Activated T-cell treated with anti-CD3 and anti-CD28 coated beads, Interleukin-2, amount 50 U/mL, for 4 hours (primary cell): ENCODE data around the gene SMPD3. TPM values are rescaled to one million over a fixed set of nuclear protein-coding genes. Genes with fewer than 3 reads are reported as not detected.
A peak's percentile ranks its signal among the peaks of the same experiment; 100 is the strongest.

Experiments
- ATAC-seq, 2 donors: fragments of 200-7000 bp; cut with Tn5 transposase; one replicate each; pipeline ENCODE4 v1.10.0; 2021
- DNase-seq: peaks from one replicate; pipeline ENCODE4 v3.0.0-alpha.2; 2020
- H3K27me3 Mint-ChIP-seq: one replicate; pipeline ENCODE4 v1.8.0; 2021; ENCODE audit warnings: low read depth, mixed read lengths
- H3K36me3 Mint-ChIP-seq: one replicate; pipeline ENCODE4 v1.8.0; 2022; ENCODE audit warnings: mixed read lengths; ENCODE audit not compliant: insufficient read depth
- H3K4me1 Mint-ChIP-seq: one replicate; pipeline ENCODE4 v1.8.0; 2021; ENCODE audit warnings: low read depth, mixed read lengths
- H3K4me3 Mint-ChIP-seq: one replicate; pipeline ENCODE4 v1.8.0; 2021; ENCODE audit warnings: mild to moderate bottlenecking, moderate library complexity, mixed read lengths
- H3K9me3 Mint-ChIP-seq: one replicate; pipeline ENCODE4 v1.8.0; 2021; ENCODE audit warnings: mixed read lengths
- total RNA-seq, 3 donors: library from RNA; stranded (reverse); gene quantifications; one replicate each; pipeline ENCODE4 v1.2.1, GENCODE V29; 2021

Gene SMPD3
- total RNA-seq, 3 donors from 2014 or later, result 0.24 to 0.71 (median 0.40) TPM

DNA sequence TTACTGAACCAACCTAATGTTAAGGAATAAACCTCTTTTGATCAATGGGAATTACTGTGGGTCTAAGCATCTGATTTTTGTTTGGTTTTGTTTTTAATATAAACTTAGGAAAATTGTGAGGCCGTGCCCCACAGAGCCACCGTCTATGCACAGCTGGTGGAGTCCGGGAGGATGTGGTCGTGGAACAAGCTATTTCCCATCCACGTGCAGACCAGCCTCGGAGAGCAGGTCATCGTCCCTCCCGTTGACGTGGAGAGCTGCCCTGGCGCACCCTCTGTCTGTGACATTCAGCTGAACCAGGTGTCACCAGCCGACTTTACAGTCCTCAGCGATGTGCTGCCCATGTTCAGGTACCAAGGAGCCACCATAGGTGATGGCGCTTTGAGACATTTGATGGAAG is 109.1 kb downstream of the SMPD3 start:
- no peak for ATAC-seq
- H3K9me3 Mint-ChIP-seq, result no peaks in the 10 kb centered on the region

DNA sequence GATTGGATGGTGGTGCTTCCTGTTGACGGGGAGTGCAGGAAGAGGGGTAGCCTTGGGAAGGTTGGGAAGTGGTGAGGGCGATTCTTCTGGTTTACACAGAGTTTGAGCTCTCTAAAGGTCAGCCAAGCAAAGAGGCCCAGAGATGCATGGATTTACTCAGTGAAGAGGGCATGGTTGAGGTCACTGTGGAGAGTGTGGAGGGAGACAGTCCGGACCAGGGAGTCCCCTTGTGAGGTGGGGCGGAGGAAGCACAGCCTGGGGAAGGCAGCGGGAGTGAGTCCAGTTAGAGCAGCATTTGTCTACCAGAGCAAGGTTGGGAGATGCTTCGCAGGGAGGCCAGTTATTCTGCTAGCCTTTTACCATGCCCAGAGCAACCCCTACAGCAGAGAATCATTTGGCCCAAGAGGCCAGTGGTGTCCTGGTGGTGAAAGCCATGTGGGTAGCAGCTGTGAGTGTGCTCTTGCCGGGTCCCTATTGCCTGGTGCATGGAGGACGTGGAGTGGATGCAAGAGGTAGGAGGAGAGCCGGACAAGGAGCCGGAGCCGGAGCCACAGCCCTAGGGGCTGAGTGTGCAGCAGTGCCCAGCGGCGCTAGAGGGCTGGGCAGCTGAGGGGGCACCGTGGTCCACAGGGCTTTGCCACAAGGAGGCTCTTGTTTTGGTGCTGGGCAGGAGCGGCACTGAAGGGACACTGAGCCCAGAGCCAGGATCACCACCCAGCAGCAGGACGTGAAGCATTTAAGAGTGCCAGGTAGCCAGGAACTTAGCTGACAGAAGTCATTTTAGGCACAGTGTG is 109.8 kb downstream of the SMPD3 start:
- no peak for ATAC-seq
- Mint-ChIP-seq H3K4me3 (no peak overlapping the region), H3K36me3 (peaks cover 39% of the 10 kb centered on the region), H3K9me3 (no peaks in the 10 kb centered on the region), H3K4me1 (no peaks in the 10 kb centered on the region), H3K27me3 (no peaks in the 10 kb centered on the region)
- no peak for DNase-seq

More for the DNA sequence above, 109.1 kb downstream of the SMPD3 start:
- Mint-ChIP-seq H3K4me3 (no peak overlapping the region), H3K4me1 (no peaks in the 10 kb centered on the region), H3K27me3 (no peaks in the 10 kb centered on the region), H3K36me3 (peaks cover 36% of the 10 kb centered on the region)
- DNase-seq, result no peak

DNA sequence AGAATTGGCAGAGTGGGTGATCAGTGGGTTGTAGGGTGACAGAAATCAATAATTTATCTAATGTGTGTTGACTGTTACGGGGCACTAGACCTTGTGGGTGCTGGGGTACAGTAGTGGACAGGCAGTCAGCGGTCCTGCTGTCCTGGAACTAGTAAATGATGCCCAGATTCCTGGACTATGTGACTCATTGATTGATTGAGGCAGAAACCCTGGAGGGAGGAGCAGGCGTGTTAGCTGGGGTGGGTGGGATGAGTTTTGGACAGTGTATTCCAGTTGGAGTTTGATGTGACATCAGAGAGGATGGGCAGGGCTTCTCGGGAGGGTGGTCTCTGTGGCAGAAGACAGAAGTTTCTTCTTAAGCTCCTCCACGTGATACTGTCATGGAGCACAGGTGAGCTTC is 113.1 kb downstream of the SMPD3 start:
- Mint-ChIP-seq H3K36me3 (peaks cover 33% of the 10 kb centered on the region), H3K4me3 (no peak overlapping the region), H3K9me3 (no peaks in the 10 kb centered on the region), H3K4me1 (peaks cover 11% of the 10 kb centered on the region), H3K27me3 (no peaks in the 10 kb centered on the region)
- no peak for DNase-seq
- no peak for ATAC-seq

DNA sequence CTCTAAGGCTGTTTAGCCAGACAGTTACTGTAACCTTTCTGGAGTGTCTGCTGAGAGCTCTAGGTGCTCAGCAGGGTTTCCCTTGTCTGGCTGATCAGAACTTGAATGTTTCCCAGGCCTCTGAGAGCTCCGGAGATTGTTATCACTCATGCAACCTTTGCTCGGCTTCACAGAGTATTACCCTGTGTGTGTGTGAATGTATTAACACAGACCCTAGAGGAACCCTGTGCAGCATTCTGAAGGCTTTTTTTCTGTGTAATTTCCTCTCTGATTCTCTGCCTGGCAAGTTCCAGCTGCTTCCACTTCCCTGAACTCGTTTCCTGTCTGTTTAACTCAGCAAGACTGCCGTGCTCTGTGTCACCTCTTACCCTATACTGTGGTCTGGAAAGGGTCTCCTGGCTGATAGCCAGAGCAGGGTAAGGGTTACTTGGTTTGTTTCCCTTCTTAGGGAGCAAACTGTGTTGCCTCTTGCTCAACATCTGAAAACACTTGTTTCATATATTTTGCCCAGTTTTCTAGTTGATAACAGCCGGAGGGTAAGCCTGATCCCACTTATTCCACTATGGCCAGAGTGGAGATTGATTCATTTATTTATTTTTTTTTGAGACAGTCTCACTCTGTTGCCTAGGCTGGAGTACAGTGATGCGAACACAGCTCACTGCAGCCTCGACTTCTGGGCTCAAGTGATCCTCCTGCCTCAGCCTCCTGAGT is 115.7 kb downstream of the SMPD3 start:
- Mint-ChIP-seq H3K27me3 (no peaks in the 10 kb centered on the region), H3K4me3 (no peak overlapping the region), H3K36me3 (peaks cover 16% of the 10 kb centered on the region), H3K9me3 (no peaks in the 10 kb centered on the region), H3K4me1 (peaks cover 14% of the 10 kb centered on the region)
- ATAC-seq (peak in 1 of 2 donors; percentile 29), DNase-seq (no peak)

DNA sequence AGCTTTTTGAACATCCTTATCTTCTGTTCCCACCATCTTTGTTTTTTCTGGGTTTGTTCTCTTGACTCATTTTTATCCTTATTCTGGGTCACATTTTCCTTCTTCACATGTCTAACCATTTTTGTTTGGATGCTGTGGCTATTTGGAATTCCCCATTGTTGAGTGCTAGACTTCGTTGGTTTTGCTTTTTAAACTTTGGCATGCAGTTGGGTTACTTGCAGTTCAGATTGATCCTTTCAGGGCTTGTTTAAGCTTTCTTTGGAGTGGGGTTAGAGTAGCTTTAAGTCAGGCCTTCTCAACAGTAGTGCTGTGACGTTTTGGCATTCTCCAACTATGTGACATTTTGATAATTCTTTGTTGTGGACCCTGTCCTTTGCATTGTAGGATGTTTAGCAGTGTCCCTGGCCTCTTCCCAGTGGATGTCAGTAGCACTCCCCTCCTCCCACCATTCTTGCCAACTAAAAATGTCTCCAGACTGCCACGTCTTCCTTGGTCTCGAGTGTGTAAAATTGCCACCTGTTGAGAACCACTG is 116.4 kb downstream of the SMPD3 start:
- Mint-ChIP-seq H3K9me3 (no peaks in the 10 kb centered on the region), H3K4me1 (peaks cover 14% of the 10 kb centered on the region), H3K36me3 (peaks cover 10% of the 10 kb centered on the region), H3K4me3 (no peak overlapping the region), H3K27me3 (no peaks in the 10 kb centered on the region)
- ATAC-seq, result no peak
- DNase-seq, result no peak

DNA sequence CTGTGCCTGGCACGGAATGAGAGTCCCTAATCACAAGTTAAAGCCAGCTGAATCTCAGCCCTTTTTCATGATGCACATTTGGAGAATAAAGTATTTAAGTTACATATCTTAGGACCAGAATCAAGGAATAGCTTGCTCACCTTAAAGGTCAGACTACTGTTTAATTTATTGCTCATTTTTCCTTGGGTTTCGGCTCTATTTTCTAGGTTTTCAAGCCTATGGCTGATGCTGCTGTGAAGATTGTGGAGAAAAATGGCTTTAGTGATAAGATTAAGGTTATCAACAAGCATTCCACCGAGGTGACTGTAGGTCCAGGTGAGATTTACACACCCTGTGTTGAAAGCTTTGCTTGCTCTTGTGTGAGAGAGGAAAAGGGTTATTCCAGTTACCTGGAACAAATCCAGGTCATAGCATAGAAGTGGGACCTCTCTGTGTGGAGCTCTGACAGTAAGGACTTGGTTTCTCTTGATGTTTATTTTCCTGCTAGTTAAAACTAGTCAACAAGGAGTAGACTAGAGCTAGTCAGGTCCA is 119.4 kb downstream of the SMPD3 start:
- Mint-ChIP-seq H3K9me3 (no peaks in the 10 kb centered on the region), H3K4me1 (peaks cover 14% of the 10 kb centered on the region), H3K4me3 (no peak overlapping the region), H3K27me3 (no peaks in the 10 kb centered on the region), H3K36me3 (peaks cover 6% of the 10 kb centered on the region)
- ATAC-seq (no peak), DNase-seq (no peak)

DNA sequence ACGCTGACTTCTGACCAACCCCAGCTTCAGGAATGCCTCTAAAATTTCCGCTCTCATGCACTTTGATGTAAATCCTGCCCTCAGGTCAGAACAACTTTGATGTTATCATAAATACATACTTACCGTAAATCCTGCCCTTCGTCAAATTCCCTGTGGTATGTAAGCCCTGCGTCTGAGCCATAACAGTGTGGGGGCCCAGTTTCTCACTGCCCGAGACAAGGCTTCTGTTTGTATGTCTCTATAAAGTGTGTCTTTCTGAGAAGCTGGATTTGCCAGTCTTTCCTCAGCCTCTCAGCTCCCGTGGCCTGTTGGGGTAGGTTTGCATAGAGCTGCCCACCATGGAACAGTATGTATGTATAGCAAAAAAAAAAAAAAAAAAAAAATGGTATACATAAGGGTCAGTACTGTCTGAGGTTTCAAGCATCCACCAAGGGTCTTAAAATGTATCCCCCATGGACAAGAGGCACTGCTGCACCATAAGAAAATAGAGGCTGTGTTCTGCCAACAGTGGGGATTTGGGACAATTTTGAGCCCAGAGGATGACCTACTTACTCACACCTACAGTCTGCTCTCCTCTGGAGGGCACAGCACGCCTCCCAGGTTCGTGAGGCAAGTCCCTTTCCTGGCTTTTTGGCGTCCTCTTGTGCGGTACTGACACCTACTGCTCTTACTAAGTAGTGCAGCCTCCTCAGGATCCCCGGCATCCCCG is 120.0 kb downstream of the SMPD3 start:
- H3K9me3 Mint-ChIP-seq, result no peaks in the 10 kb centered on the region
- peak; percentile 96 to 98 for ATAC-seq
- H3K27me3 Mint-ChIP-seq, result no peaks in the 10 kb centered on the region
- peaks cover 14% of the 10 kb centered on the region for H3K4me1 Mint-ChIP-seq
- no peak overlapping the region for H3K4me3 Mint-ChIP-seq
- peak; percentile 75 for DNase-seq
- H3K36me3 Mint-ChIP-seq, result peaks cover 8% of the 10 kb centered on the region

DNA sequence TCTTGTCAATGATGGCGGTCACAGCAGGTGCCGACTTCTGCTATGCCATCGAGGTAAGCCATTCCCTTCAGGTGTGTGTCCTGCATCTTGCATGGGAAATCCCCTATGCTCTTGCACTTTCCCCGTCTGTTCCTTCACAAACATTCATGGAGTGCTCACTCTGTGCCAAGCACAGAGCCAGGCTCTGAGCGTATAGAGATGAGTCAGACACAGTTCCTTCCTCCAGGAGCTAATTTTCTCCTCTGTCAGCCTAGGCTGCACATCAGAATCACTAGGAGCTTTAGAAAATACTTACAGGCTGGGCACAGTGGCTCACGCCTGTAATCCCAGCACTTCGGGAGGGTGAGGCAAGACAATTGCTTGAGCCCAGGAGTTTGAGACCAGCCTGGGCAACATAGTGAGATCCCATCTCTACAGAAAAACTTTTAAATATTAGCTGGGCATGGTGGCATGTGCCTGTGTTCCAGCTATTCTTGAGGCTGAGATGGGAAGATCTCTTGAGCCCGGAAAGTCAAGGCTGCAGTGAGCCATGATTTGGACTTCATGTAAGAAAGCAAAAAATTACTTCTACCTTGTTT is 123.4 kb downstream of the SMPD3 start:
- ATAC-seq, result no peak
- Mint-ChIP-seq H3K27me3 (no peaks in the 10 kb centered on the region), H3K4me3 (no peak overlapping the region), H3K9me3 (no peaks in the 10 kb centered on the region), H3K4me1 (peaks cover 9% of the 10 kb centered on the region), H3K36me3 (peaks cover 11% of the 10 kb centered on the region)
- DNase-seq, result no peak

DNA sequence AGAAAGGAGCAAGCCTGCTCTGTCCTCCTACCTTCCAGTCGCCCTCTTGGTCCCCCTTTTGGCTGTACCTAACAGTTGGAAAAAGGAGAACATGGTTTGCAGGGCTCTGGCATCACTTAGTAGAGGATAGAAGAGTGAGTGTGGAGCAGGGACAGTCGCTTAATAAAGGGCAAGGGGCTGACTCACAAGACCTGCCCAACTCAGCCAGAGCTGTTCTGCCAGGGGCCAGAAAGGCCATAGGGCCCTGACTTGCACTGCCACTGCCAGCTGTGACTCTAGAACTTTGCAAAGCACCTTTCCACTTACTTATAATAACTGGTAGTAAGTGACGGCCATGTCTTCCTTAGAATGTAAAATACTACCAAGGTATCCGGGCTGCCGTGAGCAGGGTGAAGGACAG is 124.0 kb downstream of the SMPD3 start:
- Mint-ChIP-seq H3K4me3 (no peak overlapping the region), H3K9me3 (no peaks in the 10 kb centered on the region), H3K27me3 (no peaks in the 10 kb centered on the region), H3K4me1 (peaks cover 11% of the 10 kb centered on the region), H3K36me3 (peaks cover 11% of the 10 kb centered on the region)
- ATAC-seq (no peak), DNase-seq (no peak)

DNA sequence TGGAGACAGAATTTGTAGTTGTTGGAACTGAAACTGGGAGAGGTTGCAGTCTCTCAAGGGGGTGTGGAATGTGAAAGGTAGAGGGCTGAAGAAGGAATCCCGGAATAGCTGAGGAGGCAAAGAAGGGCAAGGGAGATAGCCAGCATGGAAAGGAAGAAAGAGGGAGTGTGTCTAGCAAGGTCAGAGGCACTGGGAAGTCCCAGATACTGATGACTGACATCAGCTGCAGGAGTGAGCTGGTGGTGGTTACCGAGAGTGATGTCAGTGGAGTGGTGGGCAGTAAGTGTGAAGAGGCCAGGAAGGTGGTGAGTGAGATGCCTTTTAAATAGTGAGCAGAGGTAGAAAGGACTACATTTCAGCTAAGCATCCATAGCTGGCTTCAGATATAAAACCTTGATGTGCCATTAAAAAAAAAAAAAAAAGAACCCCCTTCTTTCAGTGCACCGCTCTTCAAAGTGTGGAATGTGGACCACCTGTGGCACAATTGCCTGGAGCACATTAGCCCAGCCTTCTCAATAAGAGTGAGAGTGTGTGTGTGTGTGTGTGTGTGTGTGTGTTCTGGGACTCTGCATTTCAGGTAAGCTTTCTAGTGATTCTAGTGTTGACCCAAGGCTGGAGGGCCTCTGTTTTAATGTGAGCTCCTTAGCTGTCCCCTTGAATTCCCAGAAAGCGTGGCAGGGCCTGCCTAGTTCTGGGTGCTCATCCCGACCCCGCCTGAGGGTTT is 129.0 kb downstream of the SMPD3 start:
- H3K4me1 Mint-ChIP-seq, result peaks cover 23% of the 10 kb centered on the region
- H3K9me3 Mint-ChIP-seq, result no peaks in the 10 kb centered on the region
- no peaks in the 10 kb centered on the region for H3K27me3 Mint-ChIP-seq
- DNase-seq (no peak), ATAC-seq (peak; percentile 99 to 100)
- H3K4me3 Mint-ChIP-seq, result no peak overlapping the region
- peaks cover 27% of the 10 kb centered on the region for H3K36me3 Mint-ChIP-seq

DNA sequence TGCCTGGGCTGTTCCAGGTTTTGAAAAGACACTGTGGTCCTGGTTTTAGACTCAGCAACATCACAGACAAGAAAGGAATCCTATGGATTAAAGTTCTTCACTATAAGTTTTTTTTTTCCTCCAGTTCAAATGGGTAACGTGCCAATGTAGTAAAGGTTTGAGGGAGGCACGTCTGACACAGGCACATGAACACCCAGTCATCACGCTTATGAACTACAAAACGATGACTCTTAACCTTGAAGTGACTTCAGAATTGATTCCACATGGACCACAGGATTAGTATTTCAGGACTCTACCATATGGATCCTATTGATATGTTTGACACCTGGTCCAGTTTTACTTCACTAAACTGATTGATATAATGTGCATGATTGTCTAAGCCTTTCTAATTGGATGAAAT is 135.2 kb downstream of the SMPD3 start:
- H3K4me1 Mint-ChIP-seq, result peaks cover 47% of the 10 kb centered on the region
- no peak overlapping the region for H3K4me3 Mint-ChIP-seq
- no peak for DNase-seq
- H3K36me3 Mint-ChIP-seq, result peaks cover 23% of the 10 kb centered on the region
- ATAC-seq, result no peak
- H3K9me3 Mint-ChIP-seq, result no peaks in the 10 kb centered on the region
- H3K27me3 Mint-ChIP-seq, result no peaks in the 10 kb centered on the region

DNA sequence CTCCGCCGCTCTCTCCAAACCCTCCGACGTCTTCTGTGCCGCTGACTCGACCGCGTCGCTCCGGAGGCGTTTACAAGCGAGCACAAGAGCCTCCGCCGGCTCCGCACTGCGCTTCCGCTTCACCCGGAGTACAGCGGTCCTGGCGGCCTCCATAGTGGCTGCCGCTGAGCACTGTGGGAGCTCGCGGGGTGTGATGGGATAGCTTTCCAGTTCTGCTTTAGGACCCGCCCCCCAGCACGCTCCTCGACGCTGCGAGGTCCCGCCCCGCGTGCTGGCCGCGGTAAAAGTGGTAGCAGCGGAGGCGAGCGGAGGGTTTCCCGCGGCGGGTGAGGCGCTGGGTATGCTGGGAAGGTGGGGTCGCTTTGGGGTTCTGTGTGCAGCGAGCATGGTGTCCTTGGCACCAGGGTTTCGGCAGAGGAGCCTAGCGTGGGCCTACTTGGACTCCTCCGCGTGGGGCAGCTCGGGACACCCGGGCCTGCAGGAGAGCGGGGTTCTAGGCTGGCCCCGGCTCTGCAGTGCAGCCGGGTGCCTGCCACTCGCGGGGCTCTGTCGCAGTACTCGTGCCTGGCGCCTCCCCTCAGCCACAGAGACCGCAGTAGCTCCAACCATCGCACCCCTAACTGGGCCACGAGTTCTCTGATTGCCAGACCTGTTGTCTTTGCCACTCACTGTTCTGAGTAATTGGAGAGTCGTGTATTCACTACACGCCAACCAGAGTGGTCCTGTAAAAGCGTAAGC is 137.4 kb downstream of the SMPD3 start, which contains the start of the genes PRMT7 and SLC7A6OS:
Gene PRMT7, plus strand, starts transcription at position 246 of the 738 bp plus-strand sequence. CDS start 4,961 bp downstream, outside the sequence.
Gene SLC7A6OS, minus strand, starts transcription at position 173 of the 738 bp plus-strand sequence. Its CDS starts 20 bp downstream, at position 153.
- ATAC-seq, result peak; percentile 98 to 99
- peak; percentile 87 for DNase-seq
- peaks cover 19% of the 10 kb centered on the region for H3K36me3 Mint-ChIP-seq
- no peaks in the 10 kb centered on the region for H3K27me3 Mint-ChIP-seq
- peak within 1 kb of the TSS; percentile 92 for H3K4me3 Mint-ChIP-seq
- peaks cover 50% of the 10 kb centered on the region for H3K4me1 Mint-ChIP-seq
- H3K9me3 Mint-ChIP-seq, result no peaks in the 10 kb centered on the region

DNA sequence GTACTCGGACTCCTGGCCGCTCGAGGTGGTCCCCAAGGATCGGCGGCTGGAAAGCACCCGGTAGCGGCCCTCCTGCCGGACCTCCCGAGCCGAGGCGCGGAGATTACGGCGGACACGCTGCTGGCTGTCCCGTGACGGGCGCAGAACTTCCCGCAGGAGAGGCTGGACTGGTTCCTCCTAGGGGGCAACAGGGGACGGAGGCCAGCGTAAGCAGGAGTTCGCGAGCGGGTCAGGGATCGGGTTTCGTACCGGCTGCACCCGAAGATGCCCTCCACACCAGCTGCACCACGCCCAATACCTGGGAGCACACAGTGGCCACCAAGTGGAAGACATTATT is 137.9 kb downstream of the SMPD3 start:
- DNase-seq (no peak), ATAC-seq (no peak)
- Mint-ChIP-seq H3K36me3 (peaks cover 15% of the 10 kb centered on the region), H3K4me1 (peaks cover 48% of the 10 kb centered on the region), H3K9me3 (no peaks in the 10 kb centered on the region), H3K27me3 (no peaks in the 10 kb centered on the region), H3K4me3 (peak overlapping the region; percentile 92)
